Measurements from ENCODE around the gene SBF1.
"Not testable (repeated sequence)": the region's sequence is repeated elsewhere in the genome, so short reads cannot be mapped to it uniquely, and the experiment has no call there.

Gene SBF1

GRCh38 chr22:50443801-50444625, 30.8 kb downstream of the SBF1 start:
- DNase-seq = no peak

GRCh38 chr22:50443197-50443596, 31.6 kb downstream of the SBF1 start:
- DNase-seq = no peak

GRCh38 chr22:50441428-50441993, 33.3 kb downstream of the SBF1 start:
- DNase-seq = no peak

- no peak for DNase-seq
These were observed 34.1 kb downstream of the SBF1 start for GRCh38 chr22:50440544-50441249.

GRCh38 chr22:50439871-50440331, 34.9 kb downstream of the SBF1 start:
- no peak for DNase-seq

- DNase-seq = no peak
These were observed 35.4 kb downstream of the SBF1 start for GRCh38 chr22:50439314-50439870.

GRCh38 chr22:50438305-50439275, 36.2 kb downstream of the SBF1 start:
- no peak for DNase-seq

GRCh38 chr22:50437511-50438304, 37.1 kb downstream of the SBF1 start:
- no peak for DNase-seq

- no peak for DNase-seq
These were observed 37.9 kb downstream of the SBF1 start for GRCh38 chr22:50436841-50437341.

GRCh38 chr22:50436015-50436830, 38.6 kb downstream of the SBF1 start:
- no peak for DNase-seq

- DNase-seq = no peak
These were observed 39.4 kb downstream of the SBF1 start for GRCh38 chr22:50435291-50436014.

- DNase-seq = no peak
These were observed 40.0 kb downstream of the SBF1 start for GRCh38 chr22:50434849-50435248.

- not testable (repeated sequence) for DNase-seq
These were observed 41.8 kb downstream of the SBF1 start for GRCh38 chr22:50432877-50433510.

GRCh38 chr22:50432131-50432876, 42.5 kb downstream of the SBF1 start:
- DNase-seq = no peak

GRCh38 chr22:50425179-50425916, 49.5 kb downstream of the SBF1 start:
- DNase-seq = no peak

- DNase-seq = no peak
These were observed 50.9 kb downstream of the SBF1 start for GRCh38 chr22:50423956-50424355.
